HPDE6-E6E7 (cell line): ENCODE data around the gene HSPG2.

Source experiments
- DNase-seq: peaks from one replicate; pipeline ENCODE4 v3.0.0; 2011; ENCODE audit warnings: missing footprints; ENCODE audit errors: extremely low spot score

HSPG2 gene

GRCh38 chr1:21861602-21862429 is 75.3 kb downstream of the HSPG2 start:
- DNase-seq, result no peak

GRCh38 chr1:21860971-21861370 is 76.1 kb downstream of the HSPG2 start:
- no peak for DNase-seq

- DNase-seq, result no peak
Measured at GRCh38 chr1:21859669-21860179, 77.4 kb downstream of the HSPG2 start.

- DNase-seq, result no peak
Measured at GRCh38 chr1:21857840-21858670, 79.1 kb downstream of the HSPG2 start.

- DNase-seq, result no peak
Measured at GRCh38 chr1:21857142-21857839, 79.8 kb downstream of the HSPG2 start.

DNA sequence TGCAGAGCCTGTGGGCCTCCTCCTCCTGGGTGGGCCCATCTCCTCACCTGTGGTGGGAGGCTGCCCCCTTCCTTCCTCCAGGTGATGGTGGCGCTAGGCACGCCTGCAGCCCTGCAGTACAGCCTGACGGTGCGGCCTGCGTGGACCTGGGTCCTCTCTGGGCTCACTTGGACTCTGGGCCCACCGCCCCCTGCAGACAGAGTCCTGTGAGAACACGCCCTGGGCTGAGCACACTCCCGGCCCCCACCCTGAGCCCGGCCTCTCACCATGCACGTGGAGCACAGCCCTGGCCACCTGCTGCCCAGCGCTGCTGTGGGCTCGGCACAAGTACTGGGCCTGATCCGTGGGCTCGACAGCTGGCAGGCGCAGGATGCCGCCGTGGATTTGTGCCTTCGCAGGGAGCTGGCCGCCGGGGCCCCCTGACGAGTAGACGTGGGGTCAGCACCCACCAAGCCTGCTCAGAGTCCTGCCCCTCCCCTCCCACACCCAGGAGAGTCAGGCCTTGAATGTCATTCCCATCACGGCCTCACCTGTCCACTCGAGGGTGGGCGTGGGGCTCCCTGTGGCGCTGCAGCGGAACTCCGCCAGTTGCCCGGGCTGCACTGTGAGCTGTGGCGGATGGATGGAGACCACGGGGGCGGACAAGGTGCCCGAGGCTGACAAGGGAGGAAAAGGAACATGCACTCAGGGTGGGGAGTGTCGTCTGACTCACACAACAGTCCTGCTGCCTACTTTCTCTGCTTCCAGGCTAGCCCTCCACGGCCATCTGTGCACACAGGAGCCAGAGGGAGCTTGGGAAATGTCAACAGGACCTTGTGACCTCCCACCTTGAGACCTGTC is 81.6 kb downstream of the HSPG2 start:
- DNase-seq, result no peak

DNA sequence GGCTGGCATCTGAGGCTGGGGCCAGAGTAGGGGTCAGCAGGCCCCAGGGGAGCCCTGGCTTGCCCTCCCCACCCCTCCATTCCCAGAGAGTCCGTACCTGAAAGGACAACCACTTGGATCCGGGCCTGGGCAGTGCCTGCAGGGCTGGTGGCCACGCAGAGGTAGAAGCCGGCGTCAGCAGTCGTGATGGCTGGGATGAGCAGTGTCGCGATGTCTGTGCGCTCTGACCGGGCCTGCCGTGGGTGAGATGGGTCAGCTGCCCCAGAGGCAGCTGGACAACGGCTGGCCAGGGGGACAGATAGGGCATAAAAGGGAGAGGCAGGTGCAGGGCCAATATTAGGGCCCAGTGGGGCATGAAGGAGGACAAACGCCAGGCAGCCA is 82.4 kb downstream of the HSPG2 start:
- DNase-seq, result no peak

GRCh38 chr1:21854090-21854750 is 82.9 kb downstream of the HSPG2 start:
- no peak for DNase-seq

DNA sequence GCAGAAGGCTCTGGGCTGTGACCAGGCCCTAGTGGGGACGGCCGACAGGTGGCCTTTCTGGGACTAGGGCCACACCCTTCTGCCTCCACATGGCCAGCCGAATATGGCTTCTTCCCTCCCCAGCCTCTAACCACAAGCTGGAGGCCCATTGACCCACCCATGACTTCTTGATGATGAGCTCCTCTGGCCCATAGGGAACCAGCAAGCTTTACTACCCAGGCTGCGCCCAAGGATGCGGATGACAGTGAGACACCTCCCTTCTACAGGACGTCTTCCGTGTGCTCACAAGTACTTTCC is 84.0 kb downstream of the HSPG2 start:
- no peak for DNase-seq

GRCh38 chr1:21852282-21853130 is 84.6 kb downstream of the HSPG2 start:
- no peak for DNase-seq

DNA sequence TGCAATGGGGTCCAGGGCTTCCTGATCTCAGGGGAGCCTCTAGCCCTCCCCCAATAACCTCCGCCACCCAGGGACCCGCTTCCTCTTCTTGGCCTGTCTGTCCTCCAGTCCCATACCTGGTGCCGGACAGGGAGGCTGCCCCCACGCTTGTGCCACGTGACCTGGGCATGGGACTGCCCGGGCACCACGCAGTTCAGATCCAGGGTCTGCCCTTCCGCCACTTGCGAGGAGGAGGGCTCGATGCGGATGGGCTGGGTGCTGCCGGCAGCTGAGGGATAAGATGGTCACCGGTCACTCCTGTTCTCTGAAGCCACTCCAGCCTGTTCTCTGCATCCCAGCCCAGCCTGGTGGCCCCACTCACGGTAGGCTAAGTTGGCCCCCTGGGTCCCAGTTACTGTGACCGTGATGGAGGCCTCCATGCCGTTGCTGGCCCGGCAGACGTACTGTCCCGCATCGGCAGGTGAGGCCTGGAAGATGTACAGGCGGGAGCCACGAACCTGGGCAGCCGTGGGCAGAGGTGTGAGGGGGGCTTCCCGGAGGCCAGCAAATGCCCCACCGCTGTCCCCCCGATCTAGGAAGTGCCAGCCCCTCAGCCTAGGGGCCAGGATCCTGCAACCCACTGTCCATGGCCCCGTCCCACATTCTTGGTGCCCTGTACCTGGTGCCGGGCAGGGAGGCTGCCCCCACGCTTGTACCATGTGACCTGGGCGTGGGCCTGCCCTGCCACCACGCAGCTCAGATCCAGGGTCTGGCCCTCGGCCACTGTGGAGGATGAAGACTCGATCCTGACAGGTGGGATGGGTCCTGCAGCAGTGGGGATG is 85.5 kb downstream of the HSPG2 start:
- DNase-seq, result no peak

- DNase-seq, result no peak
Measured at GRCh38 chr1:21849909-21850576, 87.1 kb downstream of the HSPG2 start.

DNA sequence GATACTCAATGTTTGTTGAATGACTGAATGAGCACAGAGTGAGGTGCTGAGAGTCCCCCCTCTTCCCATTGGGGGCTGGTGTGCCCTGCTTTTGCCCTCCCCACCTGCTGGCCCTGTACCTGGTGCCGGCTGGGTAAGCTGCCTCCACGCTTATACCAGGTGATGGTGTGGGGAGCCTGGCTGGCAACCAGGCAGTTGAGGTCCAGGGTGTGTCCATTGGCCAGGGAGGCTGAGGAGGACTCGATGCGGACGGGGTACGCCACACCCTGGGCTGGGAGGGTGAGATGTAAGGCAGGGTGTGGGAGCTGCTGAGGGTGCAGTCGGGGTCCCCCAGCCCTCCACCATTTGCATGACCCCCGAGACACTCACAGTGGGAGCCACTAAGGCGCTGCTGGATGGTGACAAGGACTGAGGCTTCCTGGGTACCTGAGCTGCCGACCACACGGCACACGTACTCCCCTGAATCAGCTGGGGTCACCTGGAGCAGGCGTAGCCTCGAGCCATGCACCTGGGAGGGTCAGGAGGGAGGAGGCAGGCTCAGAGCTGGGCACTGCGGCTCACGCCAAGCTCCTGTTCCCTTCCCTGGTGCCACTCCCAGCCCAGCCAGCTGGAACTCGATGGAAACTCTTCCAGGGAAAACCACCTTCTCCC is 88.5 kb downstream of the HSPG2 start:
- no peak for DNase-seq

- DNase-seq, result no peak
Measured at GRCh38 chr1:21847223-21848205, 89.6 kb downstream of the HSPG2 start.

GRCh38 chr1:21845646-21846641 is 91.2 kb downstream of the HSPG2 start:
- DNase-seq, result no peak

GRCh38 chr1:21843996-21844395 is 93.1 kb downstream of the HSPG2 start:
- no peak for DNase-seq
